PC-3 (cell line): ENCODE results near the gene CABP7. TPM values are rescaled to one million over a fixed set of nuclear protein-coding genes. Genes with fewer than 3 reads are reported as not detected.

Source experiments
- ATAC-seq: fragments of 200-7000 bp; cut with Tn5 transposase; 2 replicates; pipeline ENCODE4 v1.9.1; 2020; ENCODE audit warnings: mild to moderate bottlenecking, moderate library complexity
- BruUV-seq: library from RNA; stranded (reverse); fragments of 400-500 nt; replicated peaks from 2 replicates; lab custom pipeline; 2021; lab: Mats Ljungman, UMichigan
- CTCF ChIA-PET: fragments of 300-600 bp; sonication (Branson Sonifier 250); formaldehyde crosslinking; loops from one replicate; lab custom pipeline; 2022; ENCODE audit warnings: antibody characterized with exemption; lab: Charles Lee
- POLR2A ChIA-PET: fragments of 300-600 bp; sonication (Branson Sonifier 250); formaldehyde crosslinking; loops from one replicate; lab custom pipeline; 2022; ENCODE audit warnings: antibody characterized with exemption; ENCODE audit not compliant: unreplicated experiment; lab: Charles Lee
- DNase-seq: peaks from one replicate; pipeline ENCODE4 v3.0.0-alpha.2; 2015
- H2AFZ ChIP-seq: fragments of 300-600 bp; sonication (generic); 2 replicates; pipeline ENCODE4 v1.6.0; 2016; ENCODE audit warnings: antibody characterized with exemption, low read length
- H3F3A ChIP-seq: fragments of 300-600 bp; sonication (generic); one replicate; pipeline ENCODE4 v1.6.0; 2017; ENCODE audit warnings: antibody characterized with exemption, low read length, control low read depth, mild to moderate bottlenecking; ENCODE audit not compliant: unreplicated experiment
- H3K27ac ChIP-seq: fragments of 300-600 bp; sonication (generic); 2 replicates; pipeline ENCODE4 v1.5.1; 2016; ENCODE audit warnings: mild to moderate bottlenecking, low read length
- H3K27me3 ChIP-seq: fragments of 300-600 bp; sonication (generic); 2 replicates; pipeline ENCODE4 v1.6.1; 2016; ENCODE audit warnings: low read length, mixed read lengths
- H3K36me3 ChIP-seq: fragments of 300-600 bp; sonication (generic); 2 replicates; pipeline ENCODE4 v1.6.1; 2016; ENCODE audit warnings: low read depth, mixed run types, low read length, mixed read lengths
- H3K4me1 ChIP-seq: fragments of 300-600 bp; sonication (generic); 2 replicates; pipeline ENCODE4 v1.5.1; 2016; ENCODE audit warnings: low read length; ENCODE audit not compliant: insufficient read depth
- H3K4me2 ChIP-seq: fragments of 300-600 bp; sonication (generic); 2 replicates; pipeline ENCODE4 v1.6.0; 2016; ENCODE audit warnings: low read length
- H3K4me3 ChIP-seq: fragments of 300-600 bp; sonication (generic); 2 replicates; pipeline ENCODE4 v1.5.1; 2016; ENCODE audit warnings: mild to moderate bottlenecking, low read length, mixed read lengths
- H3K79me2 ChIP-seq: fragments of 300-600 bp; sonication (generic); 2 replicates; pipeline ENCODE4 v1.6.1; 2017; ENCODE audit warnings: low read length, mixed read lengths
- H3K9ac ChIP-seq: fragments of 300-600 bp; sonication (generic); 2 replicates; pipeline ENCODE4 v1.6.0; 2016; ENCODE audit warnings: mild to moderate bottlenecking, low read length
- H3K9me2 ChIP-seq: fragments of 300-600 bp; sonication (generic); replicated peaks from 2 replicates; pipeline ENCODE4 v1.6.1; 2016; ENCODE audit warnings: mixed run types, low read length, mixed read lengths
- H3K9me3 ChIP-seq: fragments of 300-600 bp; sonication (generic); 2 replicates; pipeline ENCODE4 v1.6.1; 2016; ENCODE audit warnings: low read length, mixed read lengths
- H4K20me1 ChIP-seq: fragments of 300-600 bp; sonication (generic); 2 replicates; pipeline ENCODE4 v1.6.1; 2016; ENCODE audit warnings: low read length, mixed read lengths
- CTCF ChIP-seq: fragments of 300-600 bp; sonication (generic); conservative IDR thresholded peaks from 2 replicates; pipeline ENCODE4 v1.5.1; 2017; ENCODE audit warnings: antibody characterized with exemption, low read depth, mild to moderate bottlenecking, low read length
- EZH2 ChIP-seq: fragments of 300-600 bp; sonication (generic); IDR thresholded peaks from one replicate; pipeline ENCODE4 v1.6.1; 2017; ENCODE audit warnings: antibody characterized with exemption, mild to moderate bottlenecking, low read length; ENCODE audit not compliant: unreplicated experiment
- EZH2phosphoT487 ChIP-seq: fragments of 300-600 bp; sonication (generic); IDR thresholded peaks from 2 replicates; pipeline ENCODE4 v1.6.1; 2018; ENCODE audit warnings: mild to moderate bottlenecking, antibody characterized with exemption, low read length, borderline replicate concordance
- intact Hi-C: fragments of 100-400 bp; cut with micrococcal nuclease; formaldehyde crosslinking; loops from 2 replicates; pipeline ENCODE4 v1.9.0; 2023
- total RNA-seq: library from RNA; depleted of rRNA; stranded (reverse); fragments of >200 nt; gene quantifications from 2 replicates; pipeline ENCODE4 v1.2.3, GENCODE V29; 2014

The CABP7 gene
- total RNA-seq, 1 experiment from 2014 or later = 0.87 TPM

GRCh38 chr22:29765905-29766631, 46.3 kb downstream of the CABP7 start:
- Histone ChIP-seq H3F3A (peaks cover 4% of the 10 kb centered on the region), H3K27me3 (no peaks in the 10 kb centered on the region), H3K4me3 (peak overlapping the region; percentile 100), H3K36me3 (peaks cover 5% of the 10 kb centered on the region), H3K27ac (peak overlapping the region; percentile 59), H3K79me2 (peaks cover 41% of the 10 kb centered on the region), H3K9ac (peak overlapping the region; percentile 99), H2AFZ (peak overlapping the region; percentile 98), H3K4me2 (peak overlapping the region; percentile 91), H4K20me1 (no peaks in the 10 kb centered on the region), H3K9me2 (no peaks in the 10 kb centered on the region), H3K4me1 (peaks cover 9% of the 10 kb centered on the region; the same call in 1 of the 2 replicates), H3K9me3 (no peaks in the 10 kb centered on the region)
- intact Hi-C loops = loop anchor here (2.0 to 10.0 kb wide), 2 partner anchors 65 to 139 kb away; no protein-coding TSS in a partner anchor
- no peak for DNase-seq
- no TSS peak for BruUV-seq
- no peak for TF ChIP-seq CTCF
- TF ChIP-seq EZH2 = no peak
- TF ChIP-seq EZH2phosphoT487 = no peak
- POLR2A ChIA-PET = interaction anchor here (0.6 to 0.7 kb wide), 2 partner anchors 34 to 54 kb away, joined by 3 to 5 read pairs; no protein-coding TSS in a partner anchor
- CTCF ChIA-PET = interaction anchor here (0.7 kb wide), 1 partner anchor 311 kb away, joined by 3 read pairs; no protein-coding TSS in a partner anchor
- ATAC-seq = no peak; the same call in 1 of the 2 replicates

- H3K79me2 ChIP-seq = peaks cover 41% of the 10 kb centered on the region
- peaks cover 5% of the 10 kb centered on the region for H3K36me3 ChIP-seq
- peak within 1 kb of the TSS; percentile 99 for H3K9ac ChIP-seq
- peak within 1 kb of the TSS; percentile 91 for H3K4me2 ChIP-seq
- DNase-seq (peak; percentile 94), ATAC-seq (peak; percentile 96)
- H3K4me3 ChIP-seq = peak within 1 kb of the TSS; percentile 100
- H3K9me3 ChIP-seq = no peaks in the 10 kb centered on the region
- ChIA-PET POLR2A (interaction anchor here (0.6 to 0.7 kb wide), 3 partner anchors 34 to 55 kb away, joined by 3 to 10 read pairs (median 5); no protein-coding TSS in a partner anchor), CTCF (interaction anchor here (0.7 kb wide), 1 partner anchor 310 kb away, joined by 3 read pairs; no protein-coding TSS in a partner anchor)
- H3F3A ChIP-seq = peaks cover 4% of the 10 kb centered on the region
- intact Hi-C loops = loop anchor here (2.0 to 10.0 kb wide), 2 partner anchors 66 to 138 kb away; no protein-coding TSS in a partner anchor
- H3K27me3 ChIP-seq = no peaks in the 10 kb centered on the region
- TF ChIP-seq EZH2 = no peak
- TF ChIP-seq EZH2phosphoT487 = no peak
- no peaks in the 10 kb centered on the region for H4K20me1 ChIP-seq
- H3K4me1 ChIP-seq = peaks cover 9% of the 10 kb centered on the region; the same call in 1 of the 2 replicates
- TSS peak; percentile 67 for BruUV-seq
- H2AFZ ChIP-seq = peak within 1 kb of the TSS; percentile 98
- H3K9me2 ChIP-seq = no peaks in the 10 kb centered on the region
- H3K27ac ChIP-seq = peak within 1 kb of the TSS; percentile 79
These were observed 46.9 kb downstream of the CABP7 start, which contains the start of gene ZMAT5 for GRCh38 chr22:29766632-29767170. TSS of gene ZMAT5 (minus strand) at chr22:29767007. CDS start at chr22:29748544, 18,463 bp downstream.
